ENCODE measurements around the gene ZNF181. TPM values are rescaled to one million over a fixed set of nuclear protein-coding genes. Genes with fewer than 3 reads are reported as not detected.

ZNF181 gene
- polyA plus RNA-seq, 2 of the 4 experiments (the other 2 are of a cell fraction): 17.0 to 24.6 TPM

DNA sequence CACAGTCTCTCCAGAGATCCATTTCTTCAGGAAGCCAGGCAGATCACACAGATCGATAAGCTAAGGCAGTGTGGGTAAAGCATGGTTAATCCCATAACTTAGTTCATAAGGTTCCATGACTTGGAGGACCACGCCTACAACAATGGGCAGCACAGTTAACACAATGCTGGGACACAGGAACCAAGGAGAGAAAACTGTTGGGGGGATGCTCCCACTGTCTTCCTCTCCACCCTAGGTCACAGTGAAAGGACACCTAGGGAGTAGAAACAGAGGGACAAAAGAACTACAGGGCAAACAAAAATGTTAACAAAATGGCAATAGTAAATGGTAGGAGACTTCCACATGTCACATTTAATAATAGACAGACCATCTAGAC, 20.8 kb upstream of the ZNF181 start (continued):
- TF ChIP-seq GATA3 (IDR thresholded peaks at IDR 0.05; ENCODE audit: borderline replicate concordance) (no peak), RAD21 (conservative IDR thresholded peaks at IDR 0.05 in 1 of 2, IDR thresholded peaks at IDR 0.05 in 1 of 2) (no peak)
- TF ChIP-seq, protein P1, sequence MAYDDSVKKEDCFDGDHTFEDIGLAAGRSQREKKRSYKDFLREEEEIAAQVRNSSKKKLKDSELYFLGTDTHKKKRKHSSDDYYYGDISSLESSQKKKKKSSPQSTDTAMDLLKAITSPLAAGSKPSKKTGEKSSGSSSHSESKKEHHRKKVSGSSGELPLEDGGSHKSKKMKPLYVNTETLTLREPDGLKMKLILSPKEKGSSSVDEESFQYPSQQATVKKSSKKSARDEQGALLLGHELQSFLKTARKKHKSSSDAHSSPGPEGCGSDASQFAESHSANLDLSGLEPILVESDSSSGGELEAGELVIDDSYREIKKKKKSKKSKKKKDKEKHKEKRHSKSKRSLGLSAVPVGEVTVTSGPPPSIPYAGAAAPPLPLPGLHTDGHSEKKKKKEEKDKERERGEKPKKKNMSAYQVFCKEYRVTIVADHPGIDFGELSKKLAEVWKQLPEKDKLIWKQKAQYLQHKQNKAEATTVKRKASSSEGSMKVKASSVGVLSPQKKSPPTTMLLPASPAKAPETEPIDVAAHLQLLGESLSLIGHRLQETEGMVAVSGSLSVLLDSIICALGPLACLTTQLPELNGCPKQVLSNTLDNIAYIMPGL (CRISPR knock-in tag; IDR thresholded peaks at IDR 0.05; ENCODE audit: borderline replicate concordance): no peak

DNA sequence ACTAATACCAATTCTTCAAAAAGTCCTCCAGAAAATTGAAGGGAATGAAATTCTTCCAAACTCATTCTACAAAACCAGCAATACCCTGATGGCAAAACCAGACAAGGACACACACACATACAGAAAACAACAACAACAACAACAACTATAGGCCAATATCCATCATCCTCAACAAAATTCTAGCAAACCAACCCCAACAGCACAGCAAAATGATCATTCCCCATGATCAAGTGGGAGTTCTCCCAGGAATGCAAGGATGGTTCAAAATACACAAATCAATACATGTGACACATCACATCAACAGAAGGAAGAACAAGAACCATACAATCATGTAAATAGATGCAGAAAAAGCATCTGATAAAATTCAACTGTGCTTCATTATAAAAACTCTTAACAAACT, 18.7 kb upstream of the ZNF181 start:
- ChIA-PET POLR2A (no interaction called here), CTCF (interaction anchor here (1.0 kb wide), 1 partner anchor 76 kb away, joined by 5 read pairs; no protein-coding TSS in a partner anchor)
- no peak for ATAC-seq
- Histone ChIP-seq H3K9me3 (peaks cover 67% of the 10 kb centered on the region), H3K4me1 (no peaks in the 10 kb centered on the region), H3K27ac (no peak overlapping the region), H3K4me3 (no peak overlapping the region), H3K4me2 (no peak overlapping the region)
- TF ChIP-seq, protein P2, sequence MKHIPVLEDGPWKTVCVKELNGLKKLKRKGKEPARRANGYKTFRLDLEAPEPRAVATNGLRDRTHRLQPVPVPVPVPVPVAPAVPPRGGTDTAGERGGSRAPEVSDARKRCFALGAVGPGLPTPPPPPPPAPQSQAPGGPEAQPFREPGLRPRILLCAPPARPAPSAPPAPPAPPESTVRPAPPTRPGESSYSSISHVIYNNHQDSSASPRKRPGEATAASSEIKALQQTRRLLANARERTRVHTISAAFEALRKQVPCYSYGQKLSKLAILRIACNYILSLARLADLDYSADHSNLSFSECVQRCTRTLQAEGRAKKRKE (CRISPR knock-in tag; IDR thresholded peaks at IDR 0.05; ENCODE audit: low read depth): no peak
- TF ChIP-seq KDM5A (IDR thresholded peaks at IDR 0.05): no peak
- TF ChIP-seq FOSB (CRISPR knock-in tag; IDR thresholded peaks at IDR 0.05): no peak
- TF ChIP-seq TP53 (CRISPR knock-in tag; IDR thresholded peaks at IDR 0.05): no peak
- TF ChIP-seq, protein P3, sequence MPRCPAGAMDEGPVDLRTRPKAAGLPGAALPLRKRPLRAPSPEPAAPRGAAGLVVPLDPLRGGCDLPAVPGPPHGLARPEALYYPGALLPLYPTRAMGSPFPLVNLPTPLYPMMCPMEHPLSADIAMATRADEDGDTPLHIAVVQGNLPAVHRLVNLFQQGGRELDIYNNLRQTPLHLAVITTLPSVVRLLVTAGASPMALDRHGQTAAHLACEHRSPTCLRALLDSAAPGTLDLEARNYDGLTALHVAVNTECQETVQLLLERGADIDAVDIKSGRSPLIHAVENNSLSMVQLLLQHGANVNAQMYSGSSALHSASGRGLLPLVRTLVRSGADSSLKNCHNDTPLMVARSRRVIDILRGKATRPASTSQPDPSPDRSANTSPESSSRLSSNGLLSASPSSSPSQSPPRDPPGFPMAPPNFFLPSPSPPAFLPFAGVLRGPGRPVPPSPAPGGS (IDR thresholded peaks at IDR 0.05): no peak
- TF ChIP-seq, protein P4, sequence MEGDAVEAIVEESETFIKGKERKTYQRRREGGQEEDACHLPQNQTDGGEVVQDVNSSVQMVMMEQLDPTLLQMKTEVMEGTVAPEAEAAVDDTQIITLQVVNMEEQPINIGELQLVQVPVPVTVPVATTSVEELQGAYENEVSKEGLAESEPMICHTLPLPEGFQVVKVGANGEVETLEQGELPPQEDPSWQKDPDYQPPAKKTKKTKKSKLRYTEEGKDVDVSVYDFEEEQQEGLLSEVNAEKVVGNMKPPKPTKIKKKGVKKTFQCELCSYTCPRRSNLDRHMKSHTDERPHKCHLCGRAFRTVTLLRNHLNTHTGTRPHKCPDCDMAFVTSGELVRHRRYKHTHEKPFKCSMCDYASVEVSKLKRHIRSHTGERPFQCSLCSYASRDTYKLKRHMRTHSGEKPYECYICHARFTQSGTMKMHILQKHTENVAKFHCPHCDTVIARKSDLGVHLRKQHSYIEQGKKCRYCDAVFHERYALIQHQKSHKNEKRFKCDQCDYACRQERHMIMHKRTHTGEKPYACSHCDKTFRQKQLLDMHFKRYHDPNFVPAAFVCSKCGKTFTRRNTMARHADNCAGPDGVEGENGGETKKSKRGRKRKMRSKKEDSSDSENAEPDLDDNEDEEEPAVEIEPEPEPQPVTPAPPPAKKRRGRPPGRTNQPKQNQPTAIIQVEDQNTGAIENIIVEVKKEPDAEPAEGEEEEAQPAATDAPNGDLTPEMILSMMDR (IDR thresholded peaks at IDR 0.05): no peak
- no peak for TF ChIP-seq RCOR1 (IDR thresholded peaks at IDR 0.05; ENCODE audit: low read depth, low read length)
- TF ChIP-seq TFCP2L1 (CRISPR knock-in tag; IDR thresholded peaks at IDR 0.05): no peak
- no peak for TF ChIP-seq SREBF2 (IDR thresholded peaks at IDR 0.05)
- no peak for TF ChIP-seq ZFP36 (IDR thresholded peaks at IDR 0.05; ENCODE audit: borderline replicate concordance, partially characterized antibody)
- TF ChIP-seq CHD4 (IDR thresholded peaks at IDR 0.05; ENCODE audit: borderline replicate concordance): no peak
- no peak for TF ChIP-seq EHF (CRISPR knock-in tag; IDR thresholded peaks at IDR 0.05)
- TF ChIP-seq, protein P1 (CRISPR knock-in tag; IDR thresholded peaks at IDR 0.05; ENCODE audit: borderline replicate concordance): no peak
- TF ChIP-seq FOSL2 (IDR thresholded peaks at IDR 0.05): no peak
- no peak for TF ChIP-seq FOSL2 (CRISPR knock-in tag; IDR thresholded peaks at IDR 0.05)
- no peak for TF ChIP-seq JUN (IDR thresholded peaks at IDR 0.05)
- no peak for TF ChIP-seq HDAC2 (IDR thresholded peaks at IDR 0.05)
- TF ChIP-seq BHLHE40 (IDR thresholded peaks at IDR 0.05; ENCODE audit: low read depth, low read length): no peak
- TF ChIP-seq, protein P5, sequence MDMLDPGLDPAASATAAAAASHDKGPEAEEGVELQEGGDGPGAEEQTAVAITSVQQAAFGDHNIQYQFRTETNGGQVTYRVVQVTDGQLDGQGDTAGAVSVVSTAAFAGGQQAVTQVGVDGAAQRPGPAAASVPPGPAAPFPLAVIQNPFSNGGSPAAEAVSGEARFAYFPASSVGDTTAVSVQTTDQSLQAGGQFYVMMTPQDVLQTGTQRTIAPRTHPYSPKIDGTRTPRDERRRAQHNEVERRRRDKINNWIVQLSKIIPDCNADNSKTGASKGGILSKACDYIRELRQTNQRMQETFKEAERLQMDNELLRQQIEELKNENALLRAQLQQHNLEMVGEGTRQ (IDR thresholded peaks at IDR 0.05): no peak
- TF ChIP-seq ZSCAN20 (CRISPR knock-in tag; IDR thresholded peaks at IDR 0.05): no peak
- FAIRE-seq: peak; percentile 96
- no peak for DNase-seq (ENCODE audit: low read depth in 1 of 2, low spot score in 1 of 2)

Data from A549 (cell line).